ENCODE measurements around the gene PDAP1. TPM values are rescaled to one million over a fixed set of nuclear protein-coding genes. Genes with fewer than 3 reads are reported as not detected.
A peak's percentile ranks its signal among the peaks of the same experiment; 100 is the strongest.
"Not testable (repeated sequence)": the region's sequence is repeated elsewhere in the genome, so short reads cannot be mapped to it uniquely, and the experiment has no call there.

Gene PDAP1
- total and polyA plus RNA-seq, 2 of the 13 experiments (the other 11 are each of a cell fraction or from before 2014, with no cell fraction given) = 13.0 to 100 TPM

DNA sequence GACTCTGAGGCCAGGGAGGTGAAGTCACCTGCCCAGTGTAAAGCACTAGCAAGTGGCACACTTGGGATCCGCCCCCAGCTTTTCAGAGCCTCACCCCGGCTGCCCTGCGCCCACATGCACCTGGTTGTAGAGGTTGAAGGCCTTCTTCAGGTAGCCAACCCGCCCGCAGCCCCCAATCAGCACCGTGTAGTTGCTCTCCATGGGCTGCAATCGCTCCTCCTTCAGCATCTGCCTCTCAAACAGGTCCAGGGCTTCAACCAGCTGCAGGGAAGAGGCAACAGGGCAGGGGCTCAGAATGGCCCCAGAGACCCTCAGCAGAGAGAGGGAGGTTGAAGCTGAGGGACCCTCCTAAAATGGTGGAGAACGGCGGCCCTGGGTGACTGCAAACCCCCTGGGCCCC is 24.8 kb upstream of the PDAP1 start:
- POLR2A ChIA-PET = interaction anchor here (0.7 kb wide), 1 partner anchor 215 kb away, joined by 3 read pairs; no protein-coding TSS in a partner anchor
- CTCF ChIA-PET (ENCODE audit: low intra/inter-chr PET ratio, low total read pairs) = no interaction called here
- Histone ChIP-seq H3K27me3 (ENCODE audit: control insufficient read depth in 1 of 2, insufficient read depth in 2 of 2, low read length in 2 of 2) (no peaks in the 10 kb centered on the region; a peak in 1 of 5 replicates), H3K36me3 (replicated peaks in 1 of 2; ENCODE audit: control insufficient read depth in 1 of 2, insufficient read depth in 2 of 2, low read length in 2 of 2) (peaks cover 10 to 33% of the 10 kb centered on the region in 2 experiments), H4K20me1 (ENCODE audit: insufficient read depth, low read length) (no peaks in the 10 kb centered on the region), H3K27ac (ENCODE audit: extremely low read length, insufficient read depth, low read length) (no peak overlapping the region), H2AFZ (ENCODE audit: low read length) (no peak overlapping the region), H3K9ac (ENCODE audit: insufficient read depth, low read depth, low read length) (no peak overlapping the region), H3K4me2 (ENCODE audit: low read depth, low read length) (no peak overlapping the region), H3K9me3 (ENCODE audit: low read length) (no peaks in the 10 kb centered on the region), H3K79me2 (ENCODE audit: insufficient read depth, low read length) (peaks cover 9% of the 10 kb centered on the region), H3K4me3 (replicated peaks in 1 of 3; ENCODE audit: insufficient read depth in 1 of 3, low read depth in 2 of 3, low read length in 3 of 3) (no peak overlapping the region), H3K4me1 (ENCODE audit: insufficient read depth, low read length) (peaks cover 37% of the 10 kb centered on the region)
- in situ Hi-C loops (cut with HindIII; ENCODE audit: extremely low pct_ligation_motif_present, low pct_unique_long_range_greater_than_20kb) (no loop called here), intact Hi-C loops (cut with micrococcal nuclease; ENCODE audit: unreplicated experiment) (no loop called here)
- BruUV-seq (replicated peaks) = no TSS peak
- FAIRE-seq (no peak), ATAC-seq (no peak), DNase-seq (ENCODE audit: low spot score) (no peak)
- TF ChIP-seq ZNF782 (CRISPR knock-in tag; IDR thresholded peaks at IDR 0.05; ENCODE audit: borderline replicate concordance) = no peak
- TF ChIP-seq PCBP1 (IDR thresholded peaks at IDR 0.05; ENCODE audit: borderline replicate concordance, low read depth, low read length) = no peak
- no peak for TF ChIP-seq SRSF9 (IDR thresholded peaks at IDR 0.05; ENCODE audit: borderline replicate concordance, insufficient read depth, low read depth, low read length, poor library complexity, severe bottlenecking)
- TF ChIP-seq ZNF343 (CRISPR knock-in tag; IDR thresholded peaks at IDR 0.05) = no peak
- WGBS (ENCODE audit: low lambda C conversion rate) = 95% methylated on average over 4 of the region's 9 CpGs

DNA sequence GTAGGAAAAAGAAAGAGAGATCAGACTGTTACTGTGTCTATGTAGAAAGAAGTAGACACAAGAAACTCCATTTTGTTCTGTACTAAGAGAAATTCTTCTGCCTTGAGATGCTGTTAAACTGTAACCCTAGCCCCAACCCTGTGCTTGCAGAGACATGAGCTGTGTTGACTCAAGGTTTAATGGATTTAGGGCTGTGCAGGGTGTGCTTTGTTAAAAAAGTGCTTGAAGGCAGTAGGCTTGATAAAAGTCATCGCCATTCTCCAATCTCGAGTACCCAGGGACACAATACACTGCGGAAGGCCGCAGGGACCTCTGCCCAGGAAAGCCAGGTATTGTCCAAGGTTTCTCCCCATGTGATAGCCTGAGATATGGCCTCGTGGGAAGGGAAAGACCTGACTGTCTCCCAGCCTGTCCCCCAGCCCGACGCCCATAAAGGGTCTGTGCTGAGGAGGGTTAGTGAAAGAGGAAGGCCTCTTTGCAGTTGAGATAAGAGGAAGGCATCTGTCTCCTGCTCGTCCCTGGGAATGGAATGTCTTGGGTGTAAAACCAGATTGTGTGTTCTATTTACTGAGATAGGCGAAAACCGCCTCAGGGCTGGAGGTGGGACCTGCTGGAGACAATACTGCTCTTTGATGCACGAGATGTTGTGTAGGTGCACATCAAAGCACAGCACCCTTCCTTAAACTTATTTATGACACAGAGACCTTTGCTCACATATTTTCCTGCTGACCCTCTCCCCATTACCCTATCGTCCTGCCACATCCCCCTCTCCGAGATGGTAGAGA is 23.6 kb upstream of the PDAP1 start:
- H3K4me3 ChIP-seq (replicated peaks in 1 of 3; ENCODE audit: insufficient read depth in 1 of 3, low read depth in 2 of 3, low read length in 3 of 3); H3K27me3 ChIP-seq (ENCODE audit: control insufficient read depth in 1 of 2, insufficient read depth in 2 of 2, low read length in 2 of 2); H3K9ac ChIP-seq (ENCODE audit: insufficient read depth, low read depth, low read length); CTCF ChIA-PET (ENCODE audit: low intra/inter-chr PET ratio, low total read pairs); in situ Hi-C loops (cut with HindIII; ENCODE audit: extremely low pct_ligation_motif_present, low pct_unique_long_range_greater_than_20kb); intact Hi-C loops (cut with micrococcal nuclease; ENCODE audit: unreplicated experiment); POLR2A ChIA-PET; H2AFZ ChIP-seq (ENCODE audit: low read length); H3K79me2 ChIP-seq (ENCODE audit: insufficient read depth, low read length); H3K9me3 ChIP-seq (ENCODE audit: low read length); H4K20me1 ChIP-seq (ENCODE audit: insufficient read depth, low read length); DNase-seq (ENCODE audit: low spot score); H3K27ac ChIP-seq (ENCODE audit: extremely low read length, insufficient read depth, low read length): not testable (repeated sequence)
- 45% methylated on average over 12 of the region's 13 CpGs for WGBS (ENCODE audit: low lambda C conversion rate)
- peak; percentile 76 for FAIRE-seq
- ATAC-seq = peak; percentile 34
- Histone ChIP-seq H3K4me2 (ENCODE audit: low read depth, low read length) (peak overlapping the region; percentile 29; the same call in 1 of the 2 replicates), H3K4me1 (ENCODE audit: insufficient read depth, low read length) (peaks cover 26% of the 10 kb centered on the region), H3K36me3 (replicated peaks in 1 of 2; ENCODE audit: control insufficient read depth in 1 of 2, insufficient read depth in 2 of 2, low read length in 2 of 2) (peaks cover 10 to 33% of the 10 kb centered on the region in 2 experiments)
- BruUV-seq (replicated peaks) = TSS peak; percentile 27
- TF ChIP-seq, protein P1, sequence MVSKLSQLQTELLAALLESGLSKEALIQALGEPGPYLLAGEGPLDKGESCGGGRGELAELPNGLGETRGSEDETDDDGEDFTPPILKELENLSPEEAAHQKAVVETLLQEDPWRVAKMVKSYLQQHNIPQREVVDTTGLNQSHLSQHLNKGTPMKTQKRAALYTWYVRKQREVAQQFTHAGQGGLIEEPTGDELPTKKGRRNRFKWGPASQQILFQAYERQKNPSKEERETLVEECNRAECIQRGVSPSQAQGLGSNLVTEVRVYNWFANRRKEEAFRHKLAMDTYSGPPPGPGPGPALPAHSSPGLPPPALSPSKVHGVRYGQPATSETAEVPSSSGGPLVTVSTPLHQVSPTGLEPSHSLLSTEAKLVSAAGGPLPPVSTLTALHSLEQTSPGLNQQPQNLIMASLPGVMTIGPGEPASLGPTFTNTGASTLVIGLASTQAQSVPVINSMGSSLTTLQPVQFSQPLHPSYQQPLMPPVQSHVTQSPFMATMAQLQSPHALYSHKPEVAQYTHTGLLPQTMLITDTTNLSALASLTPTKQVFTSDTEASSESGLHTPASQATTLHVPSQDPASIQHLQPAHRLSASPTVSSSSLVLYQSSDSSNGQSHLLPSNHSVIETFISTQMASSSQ (IDR thresholded peaks at IDR 0.05; ENCODE audit: low read depth) = not testable (repeated sequence)
- TF ChIP-seq, protein P1 (CRISPR knock-in tag; IDR thresholded peaks at IDR 0.05; ENCODE audit: borderline replicate concordance) = peak; percentile 63; the same call in 1 of the 2 replicates
- TF ChIP-seq, protein P2, sequence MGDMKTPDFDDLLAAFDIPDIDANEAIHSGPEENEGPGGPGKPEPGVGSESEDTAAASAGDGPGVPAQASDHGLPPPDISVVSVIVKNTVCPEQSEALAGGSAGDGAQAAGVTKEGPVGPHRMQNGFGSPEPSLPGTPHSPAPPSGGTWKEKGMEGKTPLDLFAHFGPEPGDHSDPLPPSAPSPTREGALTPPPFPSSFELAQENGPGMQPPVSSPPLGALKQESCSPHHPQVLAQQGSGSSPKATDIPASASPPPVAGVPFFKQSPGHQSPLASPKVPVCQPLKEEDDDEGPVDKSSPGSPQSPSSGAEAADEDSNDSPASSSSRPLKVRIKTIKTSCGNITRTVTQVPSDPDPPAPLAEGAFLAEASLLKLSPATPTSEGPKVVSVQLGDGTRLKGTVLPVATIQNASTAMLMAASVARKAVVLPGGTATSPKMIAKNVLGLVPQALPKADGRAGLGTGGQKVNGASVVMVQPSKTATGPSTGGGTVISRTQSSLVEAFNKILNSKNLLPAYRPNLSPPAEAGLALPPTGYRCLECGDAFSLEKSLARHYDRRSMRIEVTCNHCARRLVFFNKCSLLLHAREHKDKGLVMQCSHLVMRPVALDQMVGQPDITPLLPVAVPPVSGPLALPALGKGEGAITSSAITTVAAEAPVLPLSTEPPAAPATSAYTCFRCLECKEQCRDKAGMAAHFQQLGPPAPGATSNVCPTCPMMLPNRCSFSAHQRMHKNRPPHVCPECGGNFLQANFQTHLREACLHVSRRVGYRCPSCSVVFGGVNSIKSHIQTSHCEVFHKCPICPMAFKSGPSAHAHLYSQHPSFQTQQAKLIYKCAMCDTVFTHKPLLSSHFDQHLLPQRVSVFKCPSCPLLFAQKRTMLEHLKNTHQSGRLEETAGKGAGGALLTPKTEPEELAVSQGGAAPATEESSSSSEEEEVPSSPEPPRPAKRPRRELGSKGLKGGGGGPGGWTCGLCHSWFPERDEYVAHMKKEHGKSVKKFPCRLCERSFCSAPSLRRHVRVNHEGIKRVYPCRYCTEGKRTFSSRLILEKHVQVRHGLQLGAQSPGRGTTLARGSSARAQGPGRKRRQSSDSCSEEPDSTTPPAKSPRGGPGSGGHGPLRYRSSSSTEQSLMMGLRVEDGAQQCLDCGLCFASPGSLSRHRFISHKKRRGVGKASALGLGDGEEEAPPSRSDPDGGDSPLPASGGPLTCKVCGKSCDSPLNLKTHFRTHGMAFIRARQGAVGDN (CRISPR knock-in tag; IDR thresholded peaks at IDR 0.05) = peak; percentile 20; the same call in 1 of the 2 replicates
